Activated CD4-positive, alpha-beta T cell treated with anti-CD3 and anti-CD28 coated beads, Interleukin-2, amount 10 ng/mL, durations not matched to agents 24 days and 14 days (primary cell): ENCODE results near the gene TRAPPC10. TPM values are rescaled to one million over a fixed set of nuclear protein-coding genes. Genes with fewer than 3 reads are reported as not detected.

ENCODE experiments used
- DNase-seq: peaks from one replicate; pipeline ENCODE4 v3.0.0; 2022
- H3K27ac Mint-ChIP-seq: one replicate; pipeline ENCODE4 v1.8.0; 2022; ENCODE audit warnings: mild to moderate bottlenecking, mixed read lengths
- H3K27me3 Mint-ChIP-seq: one replicate; pipeline ENCODE4 v1.8.0; 2022; ENCODE audit warnings: mixed read lengths
- H3K36me3 Mint-ChIP-seq: one replicate; pipeline ENCODE4 v1.8.0; 2022; ENCODE audit warnings: low read depth, mild to moderate bottlenecking, mixed read lengths
- H3K4me1 Mint-ChIP-seq: one replicate; pipeline ENCODE4 v1.8.0; 2021; ENCODE audit warnings: mixed read lengths
- H3K4me3 Mint-ChIP-seq: one replicate; pipeline ENCODE4 v1.8.0; 2022; ENCODE audit warnings: mild to moderate bottlenecking, moderate library complexity, mixed read lengths
- H3K9me3 Mint-ChIP-seq: one replicate; pipeline ENCODE4 v1.8.0; 2021; ENCODE audit warnings: mixed read lengths
- intact Hi-C: fragments of 100-400 bp; cut with micrococcal nuclease; formaldehyde crosslinking; loops from one replicate; pipeline ENCODE4 v1.15.1; 2023
- total RNA-seq: library from RNA; stranded (reverse); gene quantifications from 2 replicates; pipeline ENCODE4 v1.2.3, GENCODE V29; 2022

TRAPPC10 gene
- total RNA-seq, 1 donor from 2014 or later = 75.0 TPM

- intact Hi-C loops = no loop called here
- Mint-ChIP-seq H3K36me3 (peaks cover 14% of the 10 kb centered on the region), H3K27ac (peak overlapping the region; percentile 49)
These were observed 7.5 kb downstream of the TRAPPC10 start for GRCh38 chr21:44019568-44019958.

GRCh38 chr21:44020551-44020950, 8.4 kb downstream of the TRAPPC10 start:
- H3K4me1 Mint-ChIP-seq = peaks cover 66% of the 10 kb centered on the region
- no peak overlapping the region for H3K4me3 Mint-ChIP-seq
- H3K9me3 Mint-ChIP-seq = no peaks in the 10 kb centered on the region
- H3K27me3 Mint-ChIP-seq = no peaks in the 10 kb centered on the region
- no peak for DNase-seq
- intact Hi-C loops = no loop called here
- peaks cover 13% of the 10 kb centered on the region for H3K36me3 Mint-ChIP-seq
- no peak overlapping the region for H3K27ac Mint-ChIP-seq

More at GRCh38 chr21:44019568-44019958, 7.5 kb downstream of the TRAPPC10 start:
- no peak for DNase-seq
- Mint-ChIP-seq H3K27me3 (no peaks in the 10 kb centered on the region), H3K4me1 (peaks cover 63% of the 10 kb centered on the region), H3K9me3 (no peaks in the 10 kb centered on the region), H3K4me3 (peak overlapping the region; percentile 30)

GRCh38 chr21:44021064-44021463, 9.0 kb downstream of the TRAPPC10 start:
- Mint-ChIP-seq H3K4me3 (no peak overlapping the region), H3K9me3 (no peaks in the 10 kb centered on the region), H3K4me1 (peaks cover 67% of the 10 kb centered on the region), H3K27me3 (no peaks in the 10 kb centered on the region), H3K27ac (peak overlapping the region; percentile 13), H3K36me3 (peaks cover 16% of the 10 kb centered on the region)
- DNase-seq = no peak
- intact Hi-C loops = no loop called here

DNA sequence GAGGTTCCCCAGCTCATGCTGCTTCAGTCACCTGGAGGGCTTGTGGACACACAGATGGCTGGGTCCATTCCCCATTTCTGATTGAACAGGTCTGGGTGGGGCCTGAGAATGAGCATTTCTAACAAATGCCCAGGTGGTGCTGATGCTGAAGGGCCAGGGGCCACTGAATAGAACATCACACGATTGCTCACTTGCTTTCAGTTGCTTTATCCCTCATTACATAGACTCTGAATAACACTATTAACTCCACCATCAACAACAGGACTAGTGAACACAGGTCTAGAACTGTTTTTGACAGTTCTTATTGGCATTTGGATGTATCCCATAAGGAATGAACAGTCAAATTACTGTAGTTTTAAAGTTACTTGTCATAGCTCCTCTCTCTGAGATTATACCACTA, 12.1 kb downstream of the TRAPPC10 start:
- intact Hi-C loops = loop anchor here (1.0 kb wide), 1 partner anchor 11 kb away; no protein-coding TSS in a partner anchor
- Mint-ChIP-seq H3K4me1 (peaks cover 54% of the 10 kb centered on the region), H3K27me3 (no peaks in the 10 kb centered on the region), H3K4me3 (no peak overlapping the region), H3K27ac (no peak overlapping the region), H3K36me3 (peaks cover 24% of the 10 kb centered on the region), H3K9me3 (no peaks in the 10 kb centered on the region)
- no peak for DNase-seq

GRCh38 chr21:44024887-44025353, 12.8 kb downstream of the TRAPPC10 start:
- Mint-ChIP-seq H3K4me1 (peaks cover 50% of the 10 kb centered on the region), H3K36me3 (peaks cover 26% of the 10 kb centered on the region), H3K27ac (peak overlapping the region; percentile 92), H3K9me3 (no peaks in the 10 kb centered on the region), H3K27me3 (no peaks in the 10 kb centered on the region), H3K4me3 (peak overlapping the region; percentile 69)
- intact Hi-C loops = loop anchor here (1.0 kb wide), 1 partner anchor 12 kb away; no protein-coding TSS in a partner anchor
- DNase-seq = no peak

- H3K27ac Mint-ChIP-seq = no peak overlapping the region
- H3K4me1 Mint-ChIP-seq = peaks cover 48% of the 10 kb centered on the region
- H3K9me3 Mint-ChIP-seq = no peaks in the 10 kb centered on the region
- DNase-seq = no peak
- intact Hi-C loops = no loop called here
- H3K4me3 Mint-ChIP-seq = no peak overlapping the region
- no peaks in the 10 kb centered on the region for H3K27me3 Mint-ChIP-seq
- peaks cover 31% of the 10 kb centered on the region for H3K36me3 Mint-ChIP-seq
These were observed 15.6 kb downstream of the TRAPPC10 start for GRCh38 chr21:44027607-44028286.

- no peak overlapping the region for H3K27ac Mint-ChIP-seq
- H3K36me3 Mint-ChIP-seq = peaks cover 32% of the 10 kb centered on the region
- H3K27me3 Mint-ChIP-seq = no peaks in the 10 kb centered on the region
- intact Hi-C loops = no loop called here
- peaks cover 46% of the 10 kb centered on the region for H3K4me1 Mint-ChIP-seq
- H3K9me3 Mint-ChIP-seq = no peaks in the 10 kb centered on the region
- DNase-seq = no peak
- no peak overlapping the region for H3K4me3 Mint-ChIP-seq
These were observed 16.2 kb downstream of the TRAPPC10 start for GRCh38 chr21:44028287-44028659.

DNA sequence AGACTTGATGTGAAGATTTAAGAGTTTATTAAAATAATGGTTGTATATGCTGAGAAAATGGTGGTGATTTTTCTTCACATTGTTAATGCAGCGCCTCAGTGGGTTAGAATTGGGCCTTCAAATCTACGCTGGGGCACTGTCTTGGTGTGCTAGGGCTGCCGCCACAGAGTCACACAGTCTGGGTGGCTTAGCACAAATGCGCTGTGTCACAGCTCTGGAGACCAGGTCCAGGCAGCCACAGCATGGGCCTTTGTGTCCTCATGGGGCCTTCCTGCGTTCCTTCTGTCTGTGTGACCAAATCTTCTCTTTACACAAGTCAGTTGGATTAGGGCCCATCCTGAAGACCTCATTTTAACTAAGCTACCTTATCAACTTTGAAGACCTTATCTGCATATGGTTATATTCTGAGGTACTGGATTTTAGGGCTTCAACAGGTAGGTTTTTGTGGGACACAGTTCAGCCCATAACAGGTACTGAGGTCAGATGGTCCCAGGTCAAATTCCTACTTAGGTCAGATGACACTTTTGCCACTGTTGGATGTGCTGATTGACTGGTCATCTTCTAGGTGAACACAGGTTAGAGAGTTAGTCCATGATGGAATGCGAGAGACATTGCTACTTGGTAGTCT, 17.5 kb downstream of the TRAPPC10 start:
- H3K27ac Mint-ChIP-seq = peak overlapping the region; percentile 3
- no peaks in the 10 kb centered on the region for H3K27me3 Mint-ChIP-seq
- H3K36me3 Mint-ChIP-seq = peaks cover 38% of the 10 kb centered on the region
- no peaks in the 10 kb centered on the region for H3K9me3 Mint-ChIP-seq
- intact Hi-C loops = no loop called here
- no peak overlapping the region for H3K4me3 Mint-ChIP-seq
- peaks cover 38% of the 10 kb centered on the region for H3K4me1 Mint-ChIP-seq
- no peak for DNase-seq

DNA sequence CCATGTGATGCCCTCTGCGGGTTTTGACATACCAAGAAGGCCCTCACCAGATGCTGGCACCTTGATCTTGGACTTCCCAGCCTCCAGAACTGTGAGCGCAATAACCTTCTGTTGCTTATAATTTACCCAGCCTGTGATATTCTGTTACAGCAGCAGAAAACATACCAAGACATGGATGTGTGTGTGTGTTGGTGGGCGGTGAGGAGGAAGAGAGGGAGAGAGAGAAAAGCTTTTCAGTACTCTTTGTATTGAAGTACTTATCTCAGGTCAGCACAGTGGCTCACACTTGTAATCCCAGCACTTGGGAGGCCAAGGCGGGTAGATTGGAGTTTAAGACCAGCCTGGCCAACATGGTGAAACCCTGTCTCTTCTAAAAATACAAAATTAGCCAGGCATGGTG, 23.1 kb downstream of the TRAPPC10 start:
- no peak for DNase-seq
- Mint-ChIP-seq H3K9me3 (no peaks in the 10 kb centered on the region), H3K27me3 (no peaks in the 10 kb centered on the region), H3K4me1 (peaks cover 17% of the 10 kb centered on the region), H3K27ac (no peak overlapping the region), H3K36me3 (peaks cover 54% of the 10 kb centered on the region), H3K4me3 (no peak overlapping the region)
- intact Hi-C loops = no loop called here

GRCh38 chr21:44038063-44038462, 26.0 kb downstream of the TRAPPC10 start:
- H3K9me3 Mint-ChIP-seq = no peaks in the 10 kb centered on the region
- H3K4me1 Mint-ChIP-seq = peaks cover 16% of the 10 kb centered on the region
- no peaks in the 10 kb centered on the region for H3K27me3 Mint-ChIP-seq
- DNase-seq = no peak
- H3K36me3 Mint-ChIP-seq = peaks cover 57% of the 10 kb centered on the region
- no peak overlapping the region for H3K4me3 Mint-ChIP-seq
- H3K27ac Mint-ChIP-seq = no peak overlapping the region
- intact Hi-C loops = no loop called here

GRCh38 chr21:44039828-44040227, 27.7 kb downstream of the TRAPPC10 start:
- intact Hi-C loops = no loop called here
- no peak overlapping the region for H3K27ac Mint-ChIP-seq

GRCh38 chr21:44043613-44044012, 31.5 kb downstream of the TRAPPC10 start:
- H3K9me3 Mint-ChIP-seq = no peaks in the 10 kb centered on the region
- peaks cover 21% of the 10 kb centered on the region for H3K4me1 Mint-ChIP-seq
- no peak overlapping the region for H3K4me3 Mint-ChIP-seq
- peaks cover 38% of the 10 kb centered on the region for H3K36me3 Mint-ChIP-seq
- peak overlapping the region; percentile 16 for H3K27ac Mint-ChIP-seq
- DNase-seq = no peak
- intact Hi-C loops = no loop called here
- no peaks in the 10 kb centered on the region for H3K27me3 Mint-ChIP-seq

More at GRCh38 chr21:44039828-44040227, 27.7 kb downstream of the TRAPPC10 start:
- H3K36me3 Mint-ChIP-seq = peaks cover 48% of the 10 kb centered on the region
- H3K4me1 Mint-ChIP-seq = peaks cover 19% of the 10 kb centered on the region
- no peaks in the 10 kb centered on the region for H3K27me3 Mint-ChIP-seq
- H3K9me3 Mint-ChIP-seq = no peaks in the 10 kb centered on the region
- no peak for DNase-seq
- no peak overlapping the region for H3K4me3 Mint-ChIP-seq

DNA sequence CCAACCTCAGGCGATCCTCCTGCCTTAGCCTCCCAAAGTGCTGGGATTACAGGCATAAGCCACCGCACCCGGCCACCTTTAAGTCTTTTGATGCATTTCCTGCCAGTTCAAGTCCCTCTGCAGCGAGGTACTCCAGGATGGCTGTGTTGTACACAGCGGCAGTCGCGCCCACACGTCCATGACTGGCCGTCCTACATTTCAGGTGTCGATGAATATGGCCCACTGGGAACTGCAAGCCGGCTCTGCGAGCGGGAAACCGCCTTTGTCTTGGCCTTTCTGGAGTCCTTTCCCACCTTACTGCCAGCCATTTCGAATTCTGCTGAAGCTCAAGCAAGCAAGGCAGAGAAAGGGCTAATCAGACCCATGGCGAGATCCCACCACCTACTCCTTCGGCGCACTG, 34.6 kb downstream of the TRAPPC10 start:
- no peak for DNase-seq
- Mint-ChIP-seq H3K4me3 (no peak overlapping the region), H3K36me3 (peaks cover 30% of the 10 kb centered on the region), H3K27me3 (no peaks in the 10 kb centered on the region), H3K9me3 (no peaks in the 10 kb centered on the region), H3K27ac (no peak overlapping the region), H3K4me1 (peaks cover 21% of the 10 kb centered on the region)
- intact Hi-C loops = no loop called here

GRCh38 chr21:44047996-44048560, 36.0 kb downstream of the TRAPPC10 start:
- H3K36me3 Mint-ChIP-seq = peaks cover 35% of the 10 kb centered on the region
- peaks cover 18% of the 10 kb centered on the region for H3K4me1 Mint-ChIP-seq
- H3K4me3 Mint-ChIP-seq = no peak overlapping the region
- no peak overlapping the region for H3K27ac Mint-ChIP-seq
- intact Hi-C loops = no loop called here
- H3K9me3 Mint-ChIP-seq = no peaks in the 10 kb centered on the region
- DNase-seq = no peak
- no peaks in the 10 kb centered on the region for H3K27me3 Mint-ChIP-seq
